ENCODE results near the gene C1RL. TPM values are rescaled to one million over a fixed set of nuclear protein-coding genes. Genes with fewer than 3 reads are reported as not detected.
"Not testable (repeated sequence)": the region's sequence is repeated elsewhere in the genome, so short reads cannot be mapped to it uniquely, and the experiment has no call there.

C1RL gene
- total RNA-seq, 6 experiments from 2014 or later: 8.5 to 20.0 (median 15.8) TPM

DNA sequence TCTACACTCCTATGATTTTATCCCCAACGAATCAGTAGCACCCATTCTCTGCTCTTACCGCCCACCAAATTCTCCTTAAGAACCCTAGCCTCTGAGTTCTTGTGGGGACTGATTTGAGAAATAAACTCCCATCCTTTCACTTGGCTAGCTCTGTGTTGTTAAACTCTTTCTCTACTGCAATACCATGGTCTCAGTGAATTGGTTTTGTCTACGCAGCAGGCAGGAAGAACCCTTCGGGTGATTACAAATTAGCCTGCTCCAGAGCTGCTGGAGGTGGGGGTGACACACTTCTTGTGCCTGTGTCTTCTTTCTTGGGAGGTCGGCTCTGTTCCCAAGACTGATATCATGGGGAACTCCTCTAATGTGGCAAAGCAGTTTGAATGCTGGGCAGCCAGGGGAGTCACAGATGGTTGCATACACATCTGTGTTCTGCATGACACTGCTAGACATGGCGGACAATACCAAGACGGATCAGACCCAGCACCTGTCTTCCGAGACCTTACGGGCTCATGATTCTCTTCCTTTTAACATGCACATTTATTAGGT is 50.1 kb downstream of the C1RL start:
- H3K27me3 Mint-ChIP-seq (ENCODE audit: insufficient read depth): peaks cover 31% of the 10 kb centered on the region
- H3K4me3 Mint-ChIP-seq: no peak overlapping the region
- peaks cover 19% of the 10 kb centered on the region for H3K4me1 Mint-ChIP-seq (ENCODE audit: low read depth)
- DNase-seq: no peak
- no peaks in the 10 kb centered on the region for H3K9me3 Mint-ChIP-seq
- no peaks in the 10 kb centered on the region for H3K36me3 Mint-ChIP-seq (ENCODE audit: low read depth)
- no peak overlapping the region for H3K27ac Mint-ChIP-seq
- TF ChIP-seq, protein P1, sequence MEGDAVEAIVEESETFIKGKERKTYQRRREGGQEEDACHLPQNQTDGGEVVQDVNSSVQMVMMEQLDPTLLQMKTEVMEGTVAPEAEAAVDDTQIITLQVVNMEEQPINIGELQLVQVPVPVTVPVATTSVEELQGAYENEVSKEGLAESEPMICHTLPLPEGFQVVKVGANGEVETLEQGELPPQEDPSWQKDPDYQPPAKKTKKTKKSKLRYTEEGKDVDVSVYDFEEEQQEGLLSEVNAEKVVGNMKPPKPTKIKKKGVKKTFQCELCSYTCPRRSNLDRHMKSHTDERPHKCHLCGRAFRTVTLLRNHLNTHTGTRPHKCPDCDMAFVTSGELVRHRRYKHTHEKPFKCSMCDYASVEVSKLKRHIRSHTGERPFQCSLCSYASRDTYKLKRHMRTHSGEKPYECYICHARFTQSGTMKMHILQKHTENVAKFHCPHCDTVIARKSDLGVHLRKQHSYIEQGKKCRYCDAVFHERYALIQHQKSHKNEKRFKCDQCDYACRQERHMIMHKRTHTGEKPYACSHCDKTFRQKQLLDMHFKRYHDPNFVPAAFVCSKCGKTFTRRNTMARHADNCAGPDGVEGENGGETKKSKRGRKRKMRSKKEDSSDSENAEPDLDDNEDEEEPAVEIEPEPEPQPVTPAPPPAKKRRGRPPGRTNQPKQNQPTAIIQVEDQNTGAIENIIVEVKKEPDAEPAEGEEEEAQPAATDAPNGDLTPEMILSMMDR (IDR thresholded peaks at IDR 0.05): no peak

DNA sequence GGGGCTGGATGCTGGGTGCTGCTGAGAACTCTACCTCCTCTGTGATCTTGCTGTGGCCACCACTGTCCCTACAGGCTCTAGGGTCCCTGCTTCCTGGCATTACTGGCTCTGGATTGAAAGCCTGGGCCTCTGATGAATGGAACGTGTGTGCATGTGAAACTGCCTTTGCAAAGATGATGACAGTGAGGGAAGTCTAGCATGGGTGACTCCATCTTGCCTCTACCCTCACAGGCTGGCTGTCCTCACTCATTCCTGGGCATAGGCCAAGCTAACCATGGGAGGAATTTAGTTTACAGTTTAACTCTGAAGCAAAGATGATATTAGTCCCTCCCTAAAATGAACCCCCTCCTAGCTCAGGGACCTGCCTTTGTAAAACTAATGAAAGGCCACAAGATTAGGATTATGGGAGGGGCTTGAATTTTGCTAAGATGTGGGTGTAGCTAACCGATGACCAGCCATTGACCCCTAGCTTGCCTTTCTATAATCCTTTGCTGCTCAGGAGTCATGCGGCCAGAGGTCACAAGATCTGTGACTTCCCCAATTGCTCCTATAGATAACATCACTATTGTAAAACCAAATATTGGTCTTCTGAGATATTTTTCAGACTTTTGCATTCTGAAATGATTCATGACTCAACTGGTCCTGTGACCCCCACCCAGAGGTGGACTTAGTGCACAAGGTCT is 50.7 kb downstream of the C1RL start:
- TF ChIP-seq, protein P1 (IDR thresholded peaks at IDR 0.05): no peak
- H3K36me3 Mint-ChIP-seq (ENCODE audit: low read depth): no peaks in the 10 kb centered on the region
- no peak overlapping the region for H3K4me3 Mint-ChIP-seq
- no peaks in the 10 kb centered on the region for H3K9me3 Mint-ChIP-seq
- peaks cover 31% of the 10 kb centered on the region for H3K27me3 Mint-ChIP-seq (ENCODE audit: insufficient read depth)
- peaks cover 19% of the 10 kb centered on the region for H3K4me1 Mint-ChIP-seq (ENCODE audit: low read depth)
- no peak for DNase-seq
- H3K27ac Mint-ChIP-seq: no peak overlapping the region

DNA sequence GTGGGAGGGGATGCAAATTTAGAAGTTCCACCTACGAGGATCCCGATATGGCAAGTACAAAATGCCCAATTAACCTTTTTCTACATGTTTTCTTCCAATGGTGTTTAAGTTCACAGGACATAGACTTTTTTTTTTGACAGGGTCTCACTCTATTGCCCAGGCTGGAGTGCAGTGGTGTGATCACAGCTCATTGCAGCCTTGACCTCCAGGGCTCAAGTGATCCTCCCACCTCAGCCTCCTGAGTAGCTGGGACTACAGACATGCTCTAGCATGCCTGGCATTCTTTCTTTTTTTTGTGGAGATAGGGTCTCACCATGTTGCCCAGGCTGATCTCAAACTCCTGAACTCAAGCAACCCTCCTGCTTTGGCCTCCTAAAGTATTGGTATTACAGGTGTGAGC is 53.3 kb downstream of the C1RL start:
- H3K4me3 Mint-ChIP-seq; H3K9me3 Mint-ChIP-seq; H3K27ac Mint-ChIP-seq; DNase-seq; H3K36me3 Mint-ChIP-seq (ENCODE audit: low read depth): not testable (repeated sequence)
- peaks cover 47% of the 10 kb centered on the region for H3K27me3 Mint-ChIP-seq (ENCODE audit: insufficient read depth)
- H3K4me1 Mint-ChIP-seq (ENCODE audit: low read depth): peaks cover 12% of the 10 kb centered on the region

DNA sequence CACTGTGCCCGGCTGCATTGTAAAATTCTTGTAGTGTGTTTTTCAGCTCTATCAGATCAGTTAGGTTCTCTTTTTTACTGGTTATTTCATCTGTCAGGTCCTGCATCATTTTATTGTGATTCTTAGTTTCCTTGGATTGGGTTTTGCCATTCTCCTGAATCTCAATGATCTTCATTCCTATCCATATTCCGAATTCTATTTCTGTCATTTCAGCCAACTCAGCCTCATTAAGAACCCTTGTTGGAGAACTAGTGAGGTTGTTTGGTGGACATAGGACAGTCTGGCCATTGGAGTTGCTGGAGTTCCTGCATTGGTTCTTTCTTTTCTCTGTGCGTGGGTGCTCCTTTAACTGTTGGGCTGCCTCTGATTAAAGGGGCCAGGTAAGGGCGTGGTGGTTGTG is 54.1 kb downstream of the C1RL start:
- no peak for DNase-seq
- no peak overlapping the region for H3K4me3 Mint-ChIP-seq
- no peaks in the 10 kb centered on the region for H3K36me3 Mint-ChIP-seq (ENCODE audit: low read depth)
- H3K9me3 Mint-ChIP-seq: no peaks in the 10 kb centered on the region
- H3K27me3 Mint-ChIP-seq (ENCODE audit: insufficient read depth): peaks cover 47% of the 10 kb centered on the region
- TF ChIP-seq, protein P1 (IDR thresholded peaks at IDR 0.05): no peak
- H3K4me1 Mint-ChIP-seq (ENCODE audit: low read depth): peaks cover 4% of the 10 kb centered on the region
- H3K27ac Mint-ChIP-seq: no peak overlapping the region

DNA sequence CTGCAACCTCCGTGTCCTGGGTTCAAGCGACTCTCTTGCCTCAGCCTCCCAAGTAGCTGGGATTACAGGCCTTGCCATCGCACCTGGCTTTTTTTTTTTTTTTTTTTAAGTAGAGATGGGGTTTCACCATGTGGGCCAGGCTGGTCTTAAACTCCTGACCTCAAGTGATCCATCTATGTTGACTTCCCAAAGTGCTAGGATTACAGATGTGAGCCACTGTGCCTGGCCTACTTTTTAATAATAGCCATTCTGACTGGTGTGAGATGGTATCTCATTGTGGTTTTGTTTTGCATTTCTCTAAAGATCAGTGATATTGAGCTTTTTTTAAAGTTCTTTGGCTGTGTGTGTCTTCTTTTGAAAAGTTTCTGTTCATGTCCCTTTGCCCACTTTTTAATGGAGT is 59.0 kb downstream of the C1RL start:
- not testable (repeated sequence) for DNase-seq; H3K36me3 Mint-ChIP-seq (ENCODE audit: low read depth); H3K4me1 Mint-ChIP-seq (ENCODE audit: low read depth); H3K27ac Mint-ChIP-seq; H3K4me3 Mint-ChIP-seq; H3K9me3 Mint-ChIP-seq
- peaks cover 27% of the 10 kb centered on the region for H3K27me3 Mint-ChIP-seq (ENCODE audit: insufficient read depth)

DNA sequence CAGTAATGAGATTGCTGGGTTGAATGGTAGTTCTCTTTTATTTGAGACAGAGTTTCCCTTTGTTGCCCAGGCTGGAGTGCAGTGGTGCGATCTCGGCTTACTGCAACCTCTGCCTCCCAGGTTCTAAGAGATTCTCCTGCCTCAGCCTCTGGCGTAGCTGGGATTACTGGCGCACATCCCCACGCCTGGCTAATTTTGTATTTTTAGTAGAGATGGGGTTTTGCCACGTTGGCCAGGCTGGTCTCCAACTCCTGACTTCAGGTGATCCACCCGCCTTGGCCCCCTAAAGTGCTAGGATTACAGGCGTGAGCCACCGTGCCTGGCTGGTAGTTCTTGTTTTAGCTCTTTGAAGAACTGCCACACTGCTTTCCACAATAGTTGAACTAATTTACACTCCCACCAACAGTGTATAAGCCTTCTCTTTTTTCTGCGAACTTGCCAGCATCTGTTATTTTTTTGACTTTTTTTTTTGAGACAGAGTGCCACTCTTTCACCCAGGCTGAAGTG is 59.5 kb downstream of the C1RL start:
- not testable (repeated sequence) for H3K4me1 Mint-ChIP-seq (ENCODE audit: low read depth); H3K9me3 Mint-ChIP-seq; H3K36me3 Mint-ChIP-seq (ENCODE audit: low read depth); H3K27ac Mint-ChIP-seq; DNase-seq; H3K4me3 Mint-ChIP-seq
- H3K27me3 Mint-ChIP-seq (ENCODE audit: insufficient read depth): peaks cover 24% of the 10 kb centered on the region

DNA sequence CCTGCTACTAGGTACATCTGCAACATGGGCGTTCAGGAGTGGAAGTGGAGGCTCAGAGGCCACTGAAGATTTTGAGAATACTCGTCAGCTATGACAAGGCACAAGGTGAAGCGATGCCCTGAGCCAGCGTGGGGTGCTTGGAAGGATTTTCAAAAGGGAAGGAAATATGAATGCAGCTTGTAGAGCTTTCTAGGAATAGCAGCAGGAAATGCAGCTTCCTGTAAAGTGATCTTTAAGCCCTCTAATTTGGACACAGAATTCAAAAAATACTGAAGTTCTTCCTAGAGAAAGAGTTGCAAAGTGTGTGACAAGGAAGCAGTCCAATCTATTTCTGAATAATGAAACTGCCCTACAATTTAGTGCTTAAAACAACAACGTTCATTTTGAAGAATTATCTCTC is 61.7 kb downstream of the C1RL start:
- Mint-ChIP-seq H3K4me3 (no peak overlapping the region), H3K4me1 (ENCODE audit: low read depth) (peaks cover 5% of the 10 kb centered on the region), H3K27ac (no peak overlapping the region), H3K27me3 (ENCODE audit: insufficient read depth) (peaks cover 12% of the 10 kb centered on the region), H3K36me3 (ENCODE audit: low read depth) (no peaks in the 10 kb centered on the region), H3K9me3 (no peaks in the 10 kb centered on the region)
- DNase-seq: no peak
- TF ChIP-seq, protein P1 (IDR thresholded peaks at IDR 0.05): no peak

Measured in HFFc6 (cell line).